ENCODE measurements around the gene TFAP2A.

The TFAP2A gene

DNA sequence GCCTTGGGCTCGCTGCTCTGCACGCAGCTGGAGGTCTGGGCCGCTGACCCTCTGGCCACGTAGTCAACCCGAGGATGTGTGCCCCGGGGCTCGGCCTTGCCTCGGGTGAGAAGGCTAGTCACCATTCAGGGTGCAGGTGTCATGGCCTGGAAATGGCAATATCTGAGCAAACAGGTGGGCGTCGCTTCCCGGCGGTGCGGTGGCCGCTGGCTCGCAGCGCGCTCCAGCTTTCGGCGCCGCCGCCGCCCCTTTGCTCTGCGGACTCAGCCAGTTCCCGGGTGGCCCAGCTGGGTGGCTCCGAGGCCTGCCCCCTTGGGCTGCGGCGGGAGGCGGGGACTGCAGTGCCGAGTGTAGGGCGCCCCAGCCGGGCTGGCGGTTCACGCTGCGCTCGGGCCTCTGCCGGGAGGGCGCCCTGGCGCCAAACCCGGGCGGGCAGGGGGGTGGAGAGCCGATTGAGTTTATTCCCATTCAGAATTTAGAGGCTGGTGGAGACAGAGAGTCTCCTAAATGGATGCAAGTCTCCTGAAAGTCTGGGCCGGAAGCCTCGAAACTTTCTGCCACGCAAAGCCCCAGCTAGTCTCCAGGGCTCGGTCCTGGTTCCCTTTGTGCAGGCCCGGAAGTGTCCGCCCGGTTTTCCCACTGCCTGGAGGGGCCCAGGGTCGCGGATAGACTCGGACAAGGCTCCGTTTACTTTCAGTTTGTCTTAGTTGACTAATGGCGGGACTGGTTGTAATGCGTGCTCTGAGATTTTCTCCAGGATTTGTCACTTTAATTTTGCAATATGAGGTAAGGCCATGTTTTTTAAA is 11.3 kb upstream of the TFAP2A start:
- peak; percentile 34 for DNase-seq

DNA sequence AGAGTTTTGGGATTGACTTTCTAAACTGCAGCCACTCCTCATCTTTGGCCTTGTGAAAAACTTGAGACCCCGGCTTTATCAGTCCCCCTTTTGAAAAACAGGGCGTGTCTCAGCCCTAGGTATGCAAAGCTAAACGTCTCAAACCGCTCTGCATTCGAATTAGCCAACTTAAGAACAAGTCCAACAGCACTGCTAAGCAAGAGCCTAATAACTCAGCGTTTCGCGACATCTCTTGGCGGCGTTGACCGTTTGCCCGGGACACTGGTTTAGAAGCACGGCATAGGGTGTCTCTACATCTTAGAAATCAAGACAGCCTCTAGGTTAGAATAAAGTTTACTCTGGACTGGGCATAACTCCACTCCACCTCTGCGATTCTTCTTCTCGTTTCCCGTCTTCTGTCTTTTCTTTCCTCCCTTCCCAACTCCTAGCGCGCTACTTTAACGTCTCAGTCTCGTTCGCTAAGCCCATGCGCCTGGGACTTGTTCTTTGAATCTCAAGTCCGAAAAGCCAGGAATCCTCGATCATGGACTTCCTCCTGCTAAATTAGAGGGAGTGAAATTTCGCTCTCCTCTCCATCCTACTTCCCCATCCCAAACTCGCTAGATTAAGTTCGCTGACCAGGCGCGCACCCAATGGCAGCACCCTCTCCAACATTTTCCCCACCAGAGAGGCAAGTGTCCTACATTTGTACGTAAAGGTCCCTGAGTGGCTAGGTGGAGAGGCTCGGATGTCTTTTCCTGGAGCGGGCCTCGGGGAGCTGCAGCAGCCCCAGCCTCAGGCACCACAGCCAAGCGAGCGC is 10.5 kb upstream of the TFAP2A start:
- no peak for DNase-seq

DNA sequence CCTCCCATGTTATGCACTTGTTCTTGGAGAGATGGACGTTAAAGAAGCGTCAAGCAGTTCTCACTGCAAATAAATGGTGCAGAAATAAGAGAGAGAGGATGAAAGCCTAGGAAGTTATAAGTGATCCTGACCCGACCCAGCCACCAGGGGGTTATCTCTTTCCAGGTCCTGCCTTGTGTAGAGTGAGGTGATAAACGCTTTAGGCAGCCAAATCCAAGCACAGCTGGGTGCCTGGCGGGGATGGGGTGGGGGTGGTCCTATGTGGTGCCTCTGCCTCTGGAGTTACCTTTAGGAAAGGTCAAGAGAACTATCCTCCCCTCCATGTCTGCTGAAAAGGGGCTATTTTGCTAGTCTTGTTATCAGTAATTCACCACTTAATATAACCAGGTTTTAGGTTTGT is 9.2 kb upstream of the TFAP2A start:
- DNase-seq = no peak

DNA sequence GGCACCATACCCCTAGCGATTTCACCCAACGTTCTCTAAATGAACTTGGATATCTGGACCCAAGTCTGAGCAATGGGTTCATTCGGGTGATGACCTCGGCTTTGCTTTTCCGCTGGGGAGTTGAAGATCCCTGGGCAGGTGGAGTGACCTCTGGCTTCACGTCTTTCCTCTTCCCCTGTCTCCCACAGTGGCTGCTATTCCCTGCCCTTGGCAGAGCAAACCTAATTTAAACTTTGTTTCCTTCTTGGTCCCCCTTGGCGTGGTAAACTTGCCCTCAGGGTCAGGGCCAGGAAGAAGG is 7.8 kb upstream of the TFAP2A start:
- DNase-seq = no peak

DNA sequence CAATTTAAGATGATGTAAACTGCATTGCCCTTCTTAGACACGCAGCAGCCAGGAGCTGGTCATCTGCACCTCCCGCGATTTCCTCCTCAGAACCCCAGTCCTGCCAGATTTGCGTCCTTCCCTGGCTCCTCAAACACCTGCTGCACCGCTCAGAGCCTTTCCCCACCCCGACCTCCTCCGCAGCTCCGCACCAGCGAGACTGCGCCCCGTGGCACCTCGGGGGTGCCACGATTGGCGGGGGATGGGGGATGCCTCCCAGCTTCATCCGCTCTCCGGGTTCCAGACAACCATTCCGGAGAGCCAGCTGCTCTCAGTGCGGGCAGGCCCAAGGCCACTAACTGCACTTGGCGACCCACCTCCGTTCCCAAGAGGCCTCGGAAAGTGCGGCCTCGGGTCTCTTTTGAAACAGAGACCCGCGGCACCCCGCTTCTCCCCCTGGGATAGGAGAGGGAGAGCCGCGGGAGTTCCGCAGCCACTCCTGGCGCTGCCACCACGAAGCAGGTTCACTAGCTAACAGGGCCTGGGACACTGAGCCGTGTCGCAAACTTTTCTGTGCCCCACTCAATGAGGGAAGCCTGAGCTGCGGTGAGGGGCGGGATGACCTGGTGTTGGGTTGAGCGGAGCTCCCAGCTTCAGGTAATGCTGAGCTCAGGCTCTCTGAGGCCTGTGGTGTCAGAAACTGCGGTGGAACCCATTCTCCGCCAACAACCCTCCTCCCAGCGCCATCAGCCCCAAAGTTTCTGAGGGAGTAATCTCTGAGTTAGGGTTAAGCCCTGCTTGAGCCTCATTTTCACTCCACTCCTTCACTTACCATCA is 7.3 kb upstream of the TFAP2A start:
- no peak for DNase-seq

DNA sequence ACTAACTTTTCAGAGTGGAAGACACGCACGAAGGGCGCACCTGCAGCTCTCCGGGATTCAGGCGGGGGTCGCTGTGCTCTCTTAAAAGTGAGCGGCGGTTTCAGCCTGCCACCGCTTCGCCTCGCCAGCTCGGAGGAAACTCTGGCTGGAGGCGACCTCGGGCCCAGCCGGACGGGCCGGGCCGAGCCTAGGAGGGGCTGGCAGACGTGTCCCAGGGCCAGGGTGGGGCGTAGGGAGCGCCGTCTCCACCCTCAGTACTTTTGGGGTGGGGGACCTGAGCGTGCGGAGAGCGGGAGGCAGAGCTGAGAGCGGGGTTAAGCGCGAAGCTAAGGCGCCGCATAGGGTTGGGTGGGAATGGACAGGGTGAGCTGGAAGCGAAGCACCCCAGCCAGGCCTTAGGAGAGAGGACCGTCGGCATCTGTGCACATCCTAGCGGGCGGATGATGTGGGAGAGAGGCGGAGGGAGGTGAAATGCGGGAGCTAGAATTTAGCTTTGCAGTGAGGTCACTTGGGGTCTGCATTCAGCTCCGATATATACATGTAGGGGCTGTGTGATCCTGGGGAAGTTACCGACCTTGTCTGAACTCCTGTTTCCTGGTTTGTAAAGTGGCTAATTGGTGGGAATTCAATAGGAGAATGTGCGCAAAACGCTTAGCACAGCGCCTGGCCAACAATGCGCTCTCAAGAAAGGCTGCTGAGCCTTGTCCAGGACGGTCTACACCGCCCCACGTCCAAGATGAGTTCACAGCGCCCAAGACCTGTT is 6.5 kb upstream of the TFAP2A start:
- DNase-seq = no peak

DNA sequence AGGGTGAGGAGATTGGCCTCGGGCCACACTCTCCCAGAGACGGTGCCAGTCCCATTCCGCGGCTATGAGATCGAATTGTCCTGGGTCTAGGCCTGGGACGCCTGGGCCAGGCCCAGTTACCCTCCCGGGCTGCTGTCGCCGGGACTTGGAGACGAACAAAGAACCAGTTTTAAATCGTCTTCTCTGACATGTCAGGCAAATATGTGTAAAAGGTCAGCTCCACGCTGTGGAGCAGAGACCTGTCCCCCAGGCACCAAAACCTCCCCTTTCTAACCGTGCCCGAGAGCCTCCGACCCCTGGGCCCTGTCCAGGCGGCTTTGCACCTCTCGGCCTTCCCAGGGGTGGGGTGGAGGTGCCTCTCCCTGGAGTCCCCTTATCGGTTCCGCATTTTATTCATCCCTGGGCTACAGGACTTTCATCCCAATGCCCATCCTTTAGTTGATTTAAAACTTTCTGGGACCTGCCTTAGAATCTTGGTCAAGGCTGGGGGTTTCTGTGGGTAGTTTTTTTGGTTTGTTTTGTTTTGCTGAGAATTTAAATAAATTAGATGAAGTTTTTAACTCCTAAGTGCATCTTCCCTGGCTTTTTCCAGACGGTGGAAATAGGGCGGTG is 5.8 kb upstream of the TFAP2A start:
- no peak for DNase-seq

DNA sequence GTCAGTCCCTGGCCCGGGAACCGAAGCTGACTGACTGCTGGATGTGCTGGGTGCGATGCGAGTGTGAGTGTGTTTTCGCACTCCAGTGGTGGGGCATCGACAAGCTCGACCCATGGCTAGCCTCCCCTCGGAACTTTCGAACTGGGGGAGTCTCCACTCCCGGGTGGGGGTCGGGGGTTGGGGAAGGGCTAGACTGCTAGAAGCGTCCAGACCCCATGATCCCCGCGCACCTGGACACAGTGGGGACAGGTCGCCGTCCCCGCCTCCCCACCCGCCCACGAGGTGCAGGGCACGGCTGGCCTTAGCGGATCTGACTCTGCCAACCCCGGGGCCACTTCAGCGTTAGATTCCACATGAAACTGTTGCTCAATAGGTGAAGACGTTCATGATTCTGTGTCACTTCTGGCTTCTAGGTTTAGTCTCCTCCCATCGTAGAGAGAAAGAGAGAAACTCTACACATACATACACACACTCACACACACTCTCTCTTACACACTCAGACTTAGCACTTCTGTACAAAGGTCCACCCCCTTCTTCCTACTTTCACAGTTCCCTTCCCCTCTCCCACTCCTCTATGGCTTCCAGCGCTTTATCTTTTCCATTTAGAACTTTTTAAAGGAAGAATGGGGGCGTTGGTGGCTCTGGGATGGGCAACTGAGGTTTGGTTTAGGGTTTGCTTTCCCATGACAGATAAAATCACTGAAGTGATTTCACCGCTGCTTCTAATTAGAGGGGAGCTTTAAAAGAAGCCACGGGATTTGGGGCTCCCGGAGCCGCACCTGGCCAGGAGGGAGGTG is 5.1 kb upstream of the TFAP2A start:
- no peak for DNase-seq

DNA sequence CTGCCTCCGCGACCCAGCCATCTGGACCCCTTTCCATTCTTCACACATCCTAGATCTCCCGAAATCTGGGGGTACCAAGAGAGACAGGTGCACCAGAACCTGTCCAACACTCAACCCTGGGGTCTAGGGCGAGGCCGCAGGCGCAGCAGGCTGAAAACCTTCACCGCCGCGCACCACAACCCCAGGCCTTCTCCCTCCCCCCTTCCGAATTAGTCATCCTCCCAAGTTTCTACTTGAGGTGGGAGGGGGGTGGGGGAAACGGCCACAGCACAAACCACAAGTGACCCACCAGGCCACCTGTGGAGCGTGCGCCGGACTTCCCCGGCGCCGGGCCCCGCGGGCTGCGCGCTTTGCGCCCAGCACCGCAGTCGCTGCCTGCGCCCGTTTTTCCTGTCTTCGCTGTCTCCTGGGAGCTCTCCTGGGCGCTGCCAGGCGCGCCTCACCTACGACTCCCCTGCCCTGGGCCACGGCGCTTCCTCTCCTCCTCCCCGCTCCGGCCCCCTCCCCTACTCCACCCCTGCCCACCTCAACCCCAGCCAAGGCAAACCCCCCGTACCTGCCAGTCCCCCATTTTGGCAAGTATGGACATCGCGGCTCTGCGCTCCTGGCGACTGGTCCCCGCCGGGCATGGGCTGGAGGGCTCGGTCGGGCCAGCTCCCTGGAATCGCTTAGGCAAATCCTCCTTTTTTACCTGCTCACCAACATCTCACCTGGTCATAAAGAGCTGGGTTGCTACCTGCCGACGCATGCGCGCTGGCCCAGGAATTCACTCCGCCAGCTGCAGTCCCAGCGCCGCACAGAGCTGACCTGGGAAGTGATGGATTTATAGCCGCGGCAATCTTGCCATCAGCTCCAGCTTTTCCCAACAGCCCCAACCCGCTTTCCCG is 4.2 kb upstream of the TFAP2A start:
- no peak for DNase-seq

DNA sequence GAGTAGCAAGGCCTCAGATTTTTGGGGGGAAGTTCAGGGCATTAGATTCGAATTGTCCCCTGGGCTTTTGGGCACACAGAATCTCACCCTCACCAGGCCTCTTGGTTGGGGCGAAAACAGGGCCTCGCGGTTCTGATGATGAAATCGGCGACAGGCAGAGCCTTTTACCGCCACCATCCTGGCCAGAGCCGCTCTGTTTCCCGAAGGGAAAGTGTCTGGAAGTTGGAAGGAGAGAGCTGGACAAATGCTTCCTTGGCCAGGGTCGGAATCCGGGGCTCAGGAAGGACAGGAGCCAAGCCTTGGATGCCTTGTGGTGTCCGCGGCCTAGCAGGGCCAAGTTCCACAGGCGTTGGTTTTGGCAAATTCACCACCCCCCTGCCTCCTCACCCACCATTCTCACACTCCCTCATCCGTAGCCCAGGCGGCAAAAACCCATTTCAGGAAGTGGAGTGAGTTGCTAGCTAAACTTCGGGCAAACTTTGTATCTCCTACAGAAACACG is 3.5 kb upstream of the TFAP2A start:
- no peak for DNase-seq

DNA sequence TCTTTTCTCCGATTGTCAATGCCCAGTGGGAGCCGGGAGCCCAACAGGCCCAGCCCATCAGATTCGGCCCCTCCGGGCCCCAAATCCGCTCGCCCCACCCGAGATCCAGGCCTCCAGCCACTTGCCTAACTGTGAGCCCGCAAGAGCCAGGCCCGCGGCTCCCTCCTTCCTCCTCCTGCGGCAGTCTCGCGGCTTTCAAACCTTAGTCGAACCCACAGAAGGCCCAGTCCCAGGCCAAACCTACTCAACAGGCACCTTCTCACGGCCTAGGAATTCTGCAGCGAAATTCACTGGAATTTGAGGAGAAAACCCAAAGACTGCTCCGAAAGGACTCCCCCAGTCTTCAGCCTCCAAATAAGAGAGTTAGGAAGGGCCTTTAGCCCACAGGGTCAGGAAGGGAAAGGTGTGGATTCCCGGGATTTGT is 2.8 kb upstream of the TFAP2A start:
- no peak for DNase-seq

DNA sequence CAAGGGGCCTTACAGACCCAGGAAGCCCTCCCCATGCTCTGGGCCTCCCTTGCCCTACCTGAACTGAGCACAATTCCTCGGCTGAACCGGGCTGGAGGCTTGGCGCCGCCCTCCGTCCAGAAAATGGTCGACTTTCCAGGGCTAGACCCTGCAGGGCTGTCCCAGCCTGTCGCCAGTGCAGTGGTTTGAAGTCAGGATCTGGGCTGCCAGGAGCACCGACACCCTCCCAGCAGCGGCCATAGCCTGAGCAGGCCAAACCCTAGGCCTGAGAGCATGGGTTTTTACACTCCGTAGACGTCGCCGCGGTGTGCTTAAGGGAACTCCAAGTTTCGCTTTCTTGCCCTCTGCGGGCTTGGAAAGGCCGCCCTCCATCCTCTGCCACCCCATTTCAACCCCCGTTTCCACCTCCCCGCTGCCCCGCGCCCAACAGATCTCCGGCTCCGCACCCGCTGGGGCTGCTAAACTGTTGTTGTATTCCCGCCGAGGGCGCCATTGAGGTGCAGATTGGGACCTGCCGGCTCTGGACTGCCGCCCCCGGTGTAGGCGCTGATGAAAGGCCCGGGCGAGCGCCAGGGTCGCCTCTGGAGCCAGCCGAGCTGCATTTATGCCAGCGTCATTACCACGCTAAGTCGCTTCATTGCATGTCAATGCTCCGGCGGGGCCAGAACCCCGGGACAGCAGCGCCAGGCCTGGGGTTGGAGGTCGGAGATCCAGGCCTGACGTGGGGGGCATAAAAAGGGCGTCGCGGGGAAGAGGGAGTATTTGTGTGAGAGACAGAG is 2.2 kb upstream of the TFAP2A start:
- no peak for DNase-seq

DNA sequence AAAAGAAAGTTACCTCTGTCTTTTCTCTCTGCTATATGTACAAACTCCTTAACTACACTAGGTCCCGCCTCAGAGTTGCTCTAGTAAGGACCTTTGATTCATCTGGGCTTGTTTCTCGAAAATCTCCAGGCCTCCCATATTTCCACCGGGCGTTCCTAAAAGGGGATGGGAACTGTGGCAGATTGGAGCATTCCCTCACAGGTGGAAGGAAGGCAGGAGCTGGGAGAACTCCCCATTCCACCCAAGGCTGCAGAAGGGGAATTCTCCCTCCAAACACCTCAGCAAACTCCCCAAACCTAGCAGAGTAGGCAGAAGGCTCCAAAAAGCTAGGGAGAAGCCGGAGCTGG is 1.6 kb upstream of the TFAP2A start:
- DNase-seq = no peak

DNA sequence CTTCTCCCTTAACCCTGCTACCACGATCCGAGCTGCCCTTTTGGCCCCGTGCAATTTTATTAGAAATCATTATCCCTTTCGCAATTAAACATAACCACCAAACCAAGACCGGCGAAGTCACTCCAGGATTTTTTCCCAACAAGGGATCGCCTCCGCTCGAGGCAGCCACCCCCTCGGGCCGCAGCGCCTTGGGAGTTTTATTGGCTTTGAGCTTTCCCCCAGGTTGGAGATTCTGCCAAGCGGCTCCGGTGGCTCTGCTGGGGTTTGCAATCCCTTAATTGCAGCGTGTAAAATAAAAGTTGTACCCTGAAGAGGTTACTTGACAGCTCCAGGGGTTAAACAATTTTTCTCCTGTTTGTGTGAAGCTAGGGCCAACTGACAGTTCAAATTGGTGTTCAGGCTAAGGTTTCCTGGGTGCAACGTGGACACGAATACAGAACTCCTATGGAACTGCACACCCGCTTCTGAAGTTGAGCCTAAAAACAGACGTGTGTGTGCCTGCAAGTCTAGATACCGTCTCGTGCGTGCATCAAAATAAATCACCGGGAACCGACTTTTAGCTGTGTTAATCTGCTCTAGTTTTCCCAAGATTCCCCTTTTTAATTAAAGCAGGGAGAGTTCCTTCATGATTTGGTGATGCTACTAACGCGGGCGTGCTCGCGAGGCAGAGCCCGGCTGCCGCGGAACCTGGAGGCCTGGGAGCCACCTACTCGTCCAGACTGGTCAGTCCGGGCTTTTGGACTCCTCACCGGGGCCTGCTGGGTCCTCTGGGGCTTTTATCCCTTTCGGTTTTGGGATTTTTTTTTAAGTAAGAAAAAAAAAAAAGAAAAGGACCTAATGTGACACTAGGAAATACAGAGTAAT is 975 bp upstream of the TFAP2A start:
- no peak for DNase-seq

DNA sequence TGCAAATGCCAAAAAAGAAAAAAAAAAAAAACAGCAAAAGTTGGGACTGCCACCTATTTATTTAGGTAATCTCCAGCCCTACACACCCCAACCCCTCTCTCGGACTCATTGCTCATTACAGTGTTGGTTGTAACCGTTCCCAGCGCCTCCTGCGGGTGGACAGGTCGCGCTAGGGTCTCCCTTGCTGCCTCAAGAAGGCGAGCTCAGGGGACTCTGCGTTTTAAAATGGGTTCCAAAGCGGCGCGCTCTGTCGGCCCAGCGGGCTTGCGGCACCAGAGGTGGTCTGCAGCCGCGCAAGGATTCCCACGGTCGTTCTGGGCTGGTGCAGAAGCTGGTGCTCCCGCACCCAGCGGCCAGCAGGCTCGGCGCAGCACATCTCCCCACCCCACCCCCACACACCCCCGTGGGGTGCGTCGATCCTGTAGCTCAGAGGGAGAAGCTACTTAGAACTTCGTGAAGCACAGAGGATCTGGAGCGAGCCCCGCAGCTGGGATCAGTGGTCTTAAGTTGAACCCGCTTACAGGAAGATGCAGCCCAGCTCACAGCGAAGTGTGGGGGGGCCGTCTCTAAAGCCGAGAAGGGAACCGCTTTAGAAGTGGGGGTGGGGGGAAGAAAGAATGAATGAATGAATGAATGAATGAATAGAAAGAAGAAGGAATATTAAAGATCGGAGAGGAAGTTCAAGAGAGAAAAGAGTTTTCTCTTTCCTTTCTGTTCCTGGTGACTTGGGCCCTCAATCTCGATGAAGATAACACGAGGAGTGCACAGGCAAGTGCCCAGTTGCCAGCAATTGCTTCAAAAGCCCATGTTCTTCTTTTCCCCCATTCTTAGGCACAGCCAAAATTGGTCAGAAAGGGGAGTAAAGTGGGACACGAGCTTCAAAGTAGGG is 780 bp downstream of the TFAP2A start:
- DNase-seq = no peak

DNA sequence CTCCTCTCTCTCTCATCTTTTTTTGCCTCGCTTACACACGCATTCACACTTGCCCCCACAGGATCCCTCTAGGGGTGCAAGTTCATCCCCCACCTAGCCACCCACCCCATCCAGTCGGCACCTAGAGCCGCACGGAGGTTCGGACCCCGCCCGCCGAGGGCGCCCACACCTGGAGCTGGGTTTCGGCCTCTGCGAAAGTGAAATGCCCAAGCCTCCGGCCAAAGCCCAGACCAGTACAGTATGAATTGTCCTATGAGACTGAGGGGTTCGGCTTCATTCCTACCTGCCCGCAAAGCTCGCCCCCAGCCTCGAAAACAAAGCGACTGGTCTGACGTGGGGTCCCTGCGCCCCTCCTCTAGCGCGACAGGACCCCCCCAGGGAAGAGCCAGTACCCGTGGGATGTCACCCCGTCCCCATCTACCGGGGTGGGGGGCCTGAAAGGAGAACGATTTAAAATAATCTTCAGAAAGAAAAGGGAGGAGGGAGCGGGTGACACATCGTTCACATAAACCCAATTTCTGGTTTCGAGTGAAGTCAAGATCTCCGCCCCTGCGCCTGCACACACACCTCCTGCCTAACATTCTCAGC is 1.5 kb downstream of the TFAP2A start:
- DNase-seq = no peak
